GM12892 (cell line): ENCODE data around the gene DEF6.

Experiments
- DNase-seq: peaks from one replicate; pipeline ENCODE4 v3.0.0; 2011; ENCODE audit not compliant: insufficient read length
- FAIRE-seq: peaks from 2 replicates; lab custom pipeline; 2011; peaks lifted over from hg19 to GRCh38; lab: Jason Lieb, UNC
- POLR2A ChIP-seq: IDR thresholded peaks from 2 replicates; pipeline ENCODE4 v1.6.1; 2011; ENCODE audit warnings: low read depth, low read length, control low read depth
- POLR2AphosphoS5 ChIP-seq: IDR thresholded peaks from 2 replicates; pipeline ENCODE4 v1.6.1; 2011; ENCODE audit warnings: low read depth, low read length, control low read depth
- TAF1 ChIP-seq: IDR thresholded peaks from 2 replicates; pipeline ENCODE4 v1.6.1; 2011; ENCODE audit warnings: low read depth, mild to moderate bottlenecking, control low read depth, low read length, borderline replicate concordance

The DEF6 gene

DNA sequence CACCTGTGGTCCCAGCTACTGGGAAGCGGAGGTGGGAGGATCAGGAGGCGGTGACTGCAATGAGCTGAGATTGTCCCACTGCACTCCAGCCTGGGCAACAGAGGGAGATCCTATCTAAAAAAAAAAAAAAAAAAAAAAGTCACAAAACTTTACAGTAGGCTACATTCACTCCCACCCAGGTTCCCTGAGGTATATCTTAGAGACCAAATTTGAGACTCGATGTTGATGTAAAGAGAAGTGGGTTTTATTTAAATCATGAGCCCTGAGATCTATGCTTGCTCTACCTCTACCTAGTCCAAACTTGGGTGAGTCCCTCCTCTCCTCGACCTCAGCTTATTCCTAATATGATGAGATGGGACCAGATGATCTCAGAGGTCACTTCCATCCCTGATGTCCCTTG lies 8.8 kb upstream of the DEF6 start:
- no peak for FAIRE-seq
- TF ChIP-seq POLR2A, result no peak
- no peak for TF ChIP-seq POLR2AphosphoS5
- no peak for TF ChIP-seq TAF1
- no peak for DNase-seq

DNA sequence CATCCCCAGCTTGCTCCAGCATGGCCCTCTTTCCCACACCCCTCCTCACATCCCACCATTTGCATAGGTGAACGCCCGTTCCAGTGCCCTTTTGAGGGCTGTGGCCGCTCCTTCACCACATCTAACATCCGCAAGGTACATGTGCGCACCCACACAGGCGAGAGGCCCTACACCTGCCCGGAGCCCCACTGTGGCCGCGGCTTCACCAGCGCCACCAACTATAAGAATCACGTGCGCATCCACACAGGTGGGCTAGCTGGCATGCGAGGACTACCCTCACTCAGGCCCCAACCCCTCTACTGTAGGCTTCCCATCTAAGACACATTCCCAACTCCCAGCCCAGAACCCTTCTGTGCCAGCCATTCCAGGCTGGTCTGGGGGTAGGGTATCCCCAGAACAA lies 6.1 kb upstream of the DEF6 start:
- FAIRE-seq (no peak), DNase-seq (no peak)
- TF ChIP-seq TAF1, result no peak
- TF ChIP-seq POLR2A, result no peak
- no peak for TF ChIP-seq POLR2AphosphoS5

DNA sequence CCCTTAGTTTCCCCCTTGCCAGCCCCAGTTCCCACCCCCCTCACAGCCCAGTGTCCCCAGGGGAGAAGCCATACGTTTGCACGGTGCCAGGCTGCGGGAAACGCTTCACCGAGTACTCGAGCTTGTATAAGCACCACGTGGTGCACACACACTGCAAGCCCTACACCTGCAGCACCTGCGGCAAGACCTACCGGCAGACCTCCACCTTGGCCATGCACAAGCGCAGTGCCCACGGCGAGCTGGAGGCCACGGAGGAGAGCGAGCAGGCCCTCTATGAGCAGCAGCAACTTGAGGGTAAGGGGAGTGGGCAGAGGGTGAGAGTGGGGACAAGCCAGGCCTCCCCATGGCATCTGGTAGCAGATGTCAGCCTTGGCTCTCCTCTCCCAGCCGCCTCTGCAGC lies 5.1 kb upstream of the DEF6 start:
- DNase-seq (no peak), FAIRE-seq (no peak)
- no peak for TF ChIP-seq POLR2AphosphoS5
- no peak for TF ChIP-seq TAF1
- no peak for TF ChIP-seq POLR2A

DNA sequence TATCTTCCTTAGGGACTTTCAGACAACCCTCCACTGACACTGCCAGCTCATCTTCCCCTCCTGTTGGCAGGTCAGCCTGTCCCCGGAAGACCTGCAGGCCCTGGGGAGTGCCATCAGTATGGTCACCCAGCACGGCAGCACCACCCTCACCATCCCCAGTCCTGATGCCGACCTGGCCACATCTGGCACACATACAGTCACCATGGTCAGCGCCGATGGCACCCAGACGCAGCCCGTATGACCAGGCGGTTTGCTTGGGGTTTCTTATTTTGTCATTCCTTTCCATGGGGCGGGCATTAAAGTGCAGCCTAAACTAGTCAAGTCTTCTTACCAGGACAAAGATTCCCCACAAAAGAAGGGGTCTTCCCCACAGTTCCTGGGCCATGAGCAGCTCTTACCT lies 3.9 kb upstream of the DEF6 start:
- no peak for TF ChIP-seq TAF1
- no peak for TF ChIP-seq POLR2A
- no peak for TF ChIP-seq POLR2AphosphoS5
- DNase-seq (no peak), FAIRE-seq (no peak)

DNA sequence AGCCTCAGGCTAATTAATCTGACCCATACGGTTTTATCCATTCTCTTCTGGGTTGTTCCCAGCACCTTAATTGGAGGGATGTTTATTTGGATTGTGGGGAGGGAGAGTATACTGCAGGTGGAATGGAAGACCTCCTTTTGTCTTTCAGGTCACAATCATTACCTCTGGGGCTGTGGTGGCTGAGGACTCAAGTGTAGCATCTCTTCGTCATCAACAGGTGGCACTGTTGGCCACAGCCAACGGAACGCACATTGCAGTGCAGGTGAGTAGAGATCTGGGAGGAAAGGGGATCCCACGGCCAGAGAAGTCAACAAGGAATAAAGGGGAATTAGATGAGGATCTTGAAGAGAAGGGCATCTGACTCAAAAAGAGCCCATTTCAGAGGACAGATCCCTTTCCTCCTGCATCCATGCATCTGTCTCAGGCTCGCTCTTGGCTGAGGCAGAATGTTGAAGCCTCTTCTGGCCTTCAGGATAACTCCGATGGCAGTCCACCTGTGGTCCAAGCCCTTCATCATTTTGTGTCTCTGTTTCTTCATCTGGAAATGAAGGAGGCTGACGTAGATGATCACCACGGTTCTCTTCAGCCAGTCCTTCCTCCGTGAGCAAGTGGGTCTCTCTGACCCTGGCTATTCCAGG lies 3.2 kb upstream of the DEF6 start:
- DNase-seq (peak; percentile 52), FAIRE-seq (peak; percentile 95)
- TF ChIP-seq TAF1, result no peak
- TF ChIP-seq POLR2A, result no peak
- no peak for TF ChIP-seq POLR2AphosphoS5

- TF ChIP-seq POLR2AphosphoS5 (no peak), TAF1 (no peak), POLR2A (no peak)
- FAIRE-seq, result no peak
- no peak for DNase-seq
Measured at GRCh38 chr6:35295036-35295435, 2.6 kb upstream of the DEF6 start.

GRCh38 chr6:35295521-35296315 lies 1.9 kb upstream of the DEF6 start:
- no peak for TF ChIP-seq POLR2AphosphoS5
- no peak for TF ChIP-seq TAF1
- TF ChIP-seq POLR2A, result no peak
- no peak for FAIRE-seq

GRCh38 chr6:35296931-35297600 lies 552 bp upstream of the DEF6 start:
- DNase-seq (no peak), FAIRE-seq (no peak)
- TF ChIP-seq POLR2A (no peak), TAF1 (no peak), POLR2AphosphoS5 (no peak)

More at GRCh38 chr6:35295521-35296315, 1.9 kb upstream of the DEF6 start:
- DNase-seq, result no peak

- DNase-seq (no peak), FAIRE-seq (peak; percentile 83)
- no peak for TF ChIP-seq POLR2AphosphoS5
- no peak for TF ChIP-seq TAF1
- no peak for TF ChIP-seq POLR2A
Measured at GRCh38 chr6:35298625-35299140, 1.1 kb downstream of the DEF6 start.

DNA sequence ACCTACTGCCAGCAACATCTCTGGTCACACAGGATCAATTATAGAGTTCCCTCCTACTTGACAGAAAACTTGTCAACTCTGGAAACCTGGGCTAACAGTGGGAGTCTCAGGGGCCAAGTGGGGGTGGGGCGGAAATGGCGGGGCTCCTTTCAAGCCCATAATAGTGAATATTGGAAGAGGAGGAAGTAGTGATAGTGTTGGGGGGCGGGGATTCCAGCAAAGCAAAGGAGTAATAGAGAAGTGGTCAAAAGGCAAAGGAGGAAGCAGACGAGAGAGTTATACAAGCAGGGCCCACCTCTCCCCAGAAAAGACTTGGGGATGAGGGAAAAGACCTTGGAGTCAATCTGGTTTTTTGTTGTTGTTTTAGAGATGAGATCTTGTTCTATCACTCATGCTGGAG lies 2.1 kb downstream of the DEF6 start:
- no peak for DNase-seq
- TF ChIP-seq TAF1, result no peak
- TF ChIP-seq POLR2A, result no peak
- TF ChIP-seq POLR2AphosphoS5, result no peak
- FAIRE-seq, result peak; percentile 60

DNA sequence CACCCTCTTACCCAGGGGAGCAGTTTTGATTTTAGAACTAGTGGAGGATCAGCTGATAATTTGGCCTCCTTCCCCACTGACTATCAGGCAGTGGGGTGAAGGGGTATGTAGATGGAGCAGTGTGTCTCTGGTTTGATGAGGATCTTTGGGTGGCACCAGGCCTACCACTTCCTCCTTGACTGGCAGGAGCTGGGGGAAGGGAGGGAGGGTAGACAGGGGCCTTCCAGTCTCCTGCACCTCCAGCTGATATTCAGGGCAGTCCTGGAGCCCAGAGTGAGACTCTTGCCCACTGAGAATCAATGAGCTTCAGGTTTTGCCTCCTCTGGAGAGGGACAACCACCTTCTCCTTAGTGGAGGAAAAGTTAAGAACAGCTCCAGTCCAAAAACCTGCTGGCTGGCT lies 3.2 kb downstream of the DEF6 start:
- FAIRE-seq, result no peak
- TF ChIP-seq POLR2A (no peak), POLR2AphosphoS5 (no peak), TAF1 (no peak)
- no peak for DNase-seq
